ENCODE measurements around the gene S100Z.

DNA sequence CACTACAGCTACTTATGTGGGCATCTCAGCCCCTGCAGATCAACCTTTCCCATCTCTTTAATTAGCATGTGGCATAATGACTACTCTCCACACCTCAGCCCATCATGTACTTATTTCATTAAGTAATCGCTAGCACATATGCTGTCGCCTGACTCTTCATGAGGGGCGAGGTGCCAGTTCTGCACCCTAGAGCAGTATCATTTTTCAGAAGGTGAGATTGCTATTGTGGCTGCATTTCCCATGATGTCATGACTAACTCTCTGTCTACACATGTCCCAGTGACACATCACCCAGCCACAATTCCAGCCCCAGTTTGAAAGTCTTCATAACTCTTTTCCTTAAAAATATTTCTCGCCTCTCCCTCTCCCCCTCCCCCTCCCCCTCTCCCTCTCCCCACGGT, 38.6 kb upstream of the S100Z start:
- TF ChIP-seq, protein P1, sequence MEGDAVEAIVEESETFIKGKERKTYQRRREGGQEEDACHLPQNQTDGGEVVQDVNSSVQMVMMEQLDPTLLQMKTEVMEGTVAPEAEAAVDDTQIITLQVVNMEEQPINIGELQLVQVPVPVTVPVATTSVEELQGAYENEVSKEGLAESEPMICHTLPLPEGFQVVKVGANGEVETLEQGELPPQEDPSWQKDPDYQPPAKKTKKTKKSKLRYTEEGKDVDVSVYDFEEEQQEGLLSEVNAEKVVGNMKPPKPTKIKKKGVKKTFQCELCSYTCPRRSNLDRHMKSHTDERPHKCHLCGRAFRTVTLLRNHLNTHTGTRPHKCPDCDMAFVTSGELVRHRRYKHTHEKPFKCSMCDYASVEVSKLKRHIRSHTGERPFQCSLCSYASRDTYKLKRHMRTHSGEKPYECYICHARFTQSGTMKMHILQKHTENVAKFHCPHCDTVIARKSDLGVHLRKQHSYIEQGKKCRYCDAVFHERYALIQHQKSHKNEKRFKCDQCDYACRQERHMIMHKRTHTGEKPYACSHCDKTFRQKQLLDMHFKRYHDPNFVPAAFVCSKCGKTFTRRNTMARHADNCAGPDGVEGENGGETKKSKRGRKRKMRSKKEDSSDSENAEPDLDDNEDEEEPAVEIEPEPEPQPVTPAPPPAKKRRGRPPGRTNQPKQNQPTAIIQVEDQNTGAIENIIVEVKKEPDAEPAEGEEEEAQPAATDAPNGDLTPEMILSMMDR (IDR thresholded peaks at IDR 0.05), result no peak
- no peak for TF ChIP-seq EZH2 (IDR thresholded peaks at IDR 0.05)
